GM12878 (cell line): ENCODE results near the gene NEURL4.

Source experiments
- CBFB ChIP-seq: IDR thresholded peaks from 2 replicates; pipeline ENCODE4 v1.6.1; 2016; ENCODE audit warnings: antibody characterized with exemption, low read depth
- EZH2 ChIP-seq: IDR thresholded peaks from 2 replicates; pipeline ENCODE4 v1.6.1; 2012; ENCODE audit warnings: low read depth, mild to moderate bottlenecking, control low read depth, inconsistent platforms, low read length, borderline replicate concordance; ENCODE audit not compliant: control insufficient read depth
- GABPA ChIP-seq: IDR thresholded peaks from 2 replicates; pipeline ENCODE4 v1.6.1; 2014; ENCODE audit warnings: antibody characterized with exemption, low read depth, mild to moderate bottlenecking, inconsistent platforms
- MEF2A ChIP-seq: IDR thresholded peaks from 2 replicates; pipeline ENCODE4 v1.6.1; 2011; ENCODE audit warnings: low read depth, mild to moderate bottlenecking, low read length, moderate library complexity; ENCODE audit not compliant: insufficient read depth
- RCOR1 ChIP-seq: conservative IDR thresholded peaks from 2 replicates; pipeline ENCODE4 v1.6.1; 2012; ENCODE audit warnings: low read depth, low read length, improper control_type of control experiment
- RFX5 ChIP-seq: IDR thresholded peaks from 2 replicates; pipeline ENCODE4 v1.6.1; 2011; ENCODE audit warnings: low read depth, low read length, improper control_type of control experiment
- TF ChIP-seq, protein P1 (sequence below): IDR thresholded peaks from 2 replicates; pipeline ENCODE4 v1.6.1; 2011; ENCODE audit warnings: low read depth, mild to moderate bottlenecking, low read length, moderate library complexity, borderline replicate concordance; ENCODE audit errors: extremely low read depth
- TF ChIP-seq, protein P2 (sequence below), 3 experiments: IDR thresholded peaks in 2 of 3; conservative IDR thresholded peaks in 1 of 3; 2 replicates each; pipeline ENCODE4 v1.5.1; 2011; ENCODE audit warnings: low read depth in 3 of 3, low read length in 3 of 3, mild to moderate bottlenecking in 3 of 3, control low read depth in 2 of 3, moderate library complexity in 2 of 3, inconsistent platforms in 1 of 3, mixed read lengths in 1 of 3; ENCODE audit not compliant: control insufficient read depth in 2 of 3, insufficient read depth in 1 of 3; ENCODE audit errors: extremely low read depth in 1 of 3

DNA sequence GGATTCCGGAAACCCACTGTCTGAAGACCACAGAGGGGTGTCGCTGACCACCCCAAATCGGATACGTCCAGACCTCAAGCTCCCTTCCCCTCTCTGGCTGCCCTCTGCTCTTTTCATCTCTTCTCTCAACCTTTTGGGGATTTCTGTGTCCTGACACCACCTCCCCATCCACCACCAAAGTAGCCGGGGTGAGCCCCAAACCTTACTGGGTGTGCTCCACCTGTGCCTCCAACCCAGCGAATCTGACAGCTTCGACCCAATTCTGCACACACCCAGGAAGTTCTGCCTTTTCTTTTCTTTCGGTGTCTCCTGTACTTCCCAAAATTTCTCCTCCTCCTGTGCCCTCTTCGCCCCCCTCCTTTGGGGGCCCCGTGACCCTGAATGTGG is 23.4 kb upstream of the NEURL4 start:
- TF ChIP-seq, protein P1, sequence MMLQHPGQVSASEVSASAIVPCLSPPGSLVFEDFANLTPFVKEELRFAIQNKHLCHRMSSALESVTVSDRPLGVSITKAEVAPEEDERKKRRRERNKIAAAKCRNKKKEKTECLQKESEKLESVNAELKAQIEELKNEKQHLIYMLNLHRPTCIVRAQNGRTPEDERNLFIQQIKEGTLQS, result no peak
- TF ChIP-seq RCOR1, result no peak
- no peak for TF ChIP-seq EZH2
- TF ChIP-seq RFX5, result no peak
- no peak for TF ChIP-seq GABPA
- TF ChIP-seq, protein P2, sequence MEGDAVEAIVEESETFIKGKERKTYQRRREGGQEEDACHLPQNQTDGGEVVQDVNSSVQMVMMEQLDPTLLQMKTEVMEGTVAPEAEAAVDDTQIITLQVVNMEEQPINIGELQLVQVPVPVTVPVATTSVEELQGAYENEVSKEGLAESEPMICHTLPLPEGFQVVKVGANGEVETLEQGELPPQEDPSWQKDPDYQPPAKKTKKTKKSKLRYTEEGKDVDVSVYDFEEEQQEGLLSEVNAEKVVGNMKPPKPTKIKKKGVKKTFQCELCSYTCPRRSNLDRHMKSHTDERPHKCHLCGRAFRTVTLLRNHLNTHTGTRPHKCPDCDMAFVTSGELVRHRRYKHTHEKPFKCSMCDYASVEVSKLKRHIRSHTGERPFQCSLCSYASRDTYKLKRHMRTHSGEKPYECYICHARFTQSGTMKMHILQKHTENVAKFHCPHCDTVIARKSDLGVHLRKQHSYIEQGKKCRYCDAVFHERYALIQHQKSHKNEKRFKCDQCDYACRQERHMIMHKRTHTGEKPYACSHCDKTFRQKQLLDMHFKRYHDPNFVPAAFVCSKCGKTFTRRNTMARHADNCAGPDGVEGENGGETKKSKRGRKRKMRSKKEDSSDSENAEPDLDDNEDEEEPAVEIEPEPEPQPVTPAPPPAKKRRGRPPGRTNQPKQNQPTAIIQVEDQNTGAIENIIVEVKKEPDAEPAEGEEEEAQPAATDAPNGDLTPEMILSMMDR (IDR thresholded peaks at IDR 0.05 in 2 of 3, conservative IDR thresholded peaks at IDR 0.05 in 1 of 3; ENCODE audit: control insufficient read depth in 2 of 3, extremely low read depth in 1 of 3, insufficient read depth in 1 of 3, low read depth in 3 of 3, low read length in 3 of 3), result peak in 1 of 3 experiments; percentile 71; a peak in 4 of 6 replicates
- TF ChIP-seq CBFB, result no peak
- TF ChIP-seq MEF2A, result no peak
